ENCODE data around the gene AP1S3.
"Not testable (repeated sequence)": the region's sequence is repeated elsewhere in the genome, so short reads cannot be mapped to it uniquely, and the experiment has no call there.

Gene AP1S3

GRCh38 chr2:223822818-223823217 is 14.6 kb downstream of the AP1S3 start:
- Histone ChIP-seq H3K36me3 (ENCODE audit: insufficient read depth, low read length) (no peaks in the 10 kb centered on the region), H3K9ac (ENCODE audit: insufficient read length) (no peak overlapping the region), H3K9me3 (ENCODE audit: low read depth, low read length) (no peaks in the 10 kb centered on the region), H3K4me3 (no peak overlapping the region), H3K27ac (no peak overlapping the region)
- no peak for DNase-seq (ENCODE audit: low read depth, low spot score)
- TF ChIP-seq FOXP2 (optimal IDR thresholded peaks at IDR 0.05; ENCODE audit: control extremely low read depth, extremely low read length, insufficient read depth) (no peak), POLR2AphosphoS5 (IDR thresholded peaks at IDR 0.05; ENCODE audit: borderline replicate concordance, low read depth, low read length) (no peak), EZH2 (IDR thresholded peaks at IDR 0.05) (no peak)

- H3K9ac ChIP-seq (ENCODE audit: insufficient read length) = no peak overlapping the region
- DNase-seq (ENCODE audit: low read depth, low spot score) = no peak
- no peak overlapping the region for H3K27ac ChIP-seq
- TF ChIP-seq EZH2 (IDR thresholded peaks at IDR 0.05) (no peak), POLR2AphosphoS5 (IDR thresholded peaks at IDR 0.05; ENCODE audit: borderline replicate concordance, low read depth, low read length) (no peak), FOXP2 (optimal IDR thresholded peaks at IDR 0.05; ENCODE audit: control extremely low read depth, extremely low read length, insufficient read depth) (no peak)
- no peaks in the 10 kb centered on the region for H3K9me3 ChIP-seq (ENCODE audit: low read depth, low read length)
- H3K36me3 ChIP-seq (ENCODE audit: insufficient read depth, low read length) = no peaks in the 10 kb centered on the region
- no peak overlapping the region for H3K4me3 ChIP-seq
These were observed 16.8 kb downstream of the AP1S3 start for GRCh38 chr2:223820549-223820948.

- Histone ChIP-seq H3K4me3 (no peak overlapping the region), H3K27ac (no peak overlapping the region), H3K9ac (ENCODE audit: insufficient read length) (no peak overlapping the region), H3K36me3 (ENCODE audit: insufficient read depth, low read length) (no peaks in the 10 kb centered on the region), H3K9me3 (ENCODE audit: low read depth, low read length) (no peaks in the 10 kb centered on the region)
- no peak for TF ChIP-seq POLR2AphosphoS5 (IDR thresholded peaks at IDR 0.05; ENCODE audit: borderline replicate concordance, low read depth, low read length)
- TF ChIP-seq EZH2 (IDR thresholded peaks at IDR 0.05) = no peak
- no peak for TF ChIP-seq FOXP2 (optimal IDR thresholded peaks at IDR 0.05; ENCODE audit: control extremely low read depth, extremely low read length, insufficient read depth)
- no peak for DNase-seq (ENCODE audit: low read depth, low spot score)
These were observed 17.5 kb downstream of the AP1S3 start for GRCh38 chr2:223819891-223820290.

GRCh38 chr2:223815884-223816570 is 21.4 kb downstream of the AP1S3 start:
- Histone ChIP-seq H3K9ac (ENCODE audit: insufficient read length) (no peak overlapping the region), H3K9me3 (ENCODE audit: low read depth, low read length) (no peaks in the 10 kb centered on the region), H3K27ac (peak overlapping the region; percentile 71), H3K36me3 (ENCODE audit: insufficient read depth, low read length) (no peaks in the 10 kb centered on the region), H3K4me3 (no peak overlapping the region)
- no peak for DNase-seq (ENCODE audit: low read depth, low spot score)
- no peak for TF ChIP-seq POLR2AphosphoS5 (IDR thresholded peaks at IDR 0.05; ENCODE audit: borderline replicate concordance, low read depth, low read length)
- no peak for TF ChIP-seq FOXP2 (optimal IDR thresholded peaks at IDR 0.05; ENCODE audit: control extremely low read depth, extremely low read length, insufficient read depth)
- TF ChIP-seq EZH2 (IDR thresholded peaks at IDR 0.05) = no peak

- Histone ChIP-seq H3K9ac (ENCODE audit: insufficient read length) (no peak overlapping the region), H3K27ac (peak overlapping the region; percentile 71), H3K36me3 (ENCODE audit: insufficient read depth, low read length) (no peaks in the 10 kb centered on the region), H3K9me3 (ENCODE audit: low read depth, low read length) (no peaks in the 10 kb centered on the region), H3K4me3 (peak overlapping the region; percentile 27)
- TF ChIP-seq POLR2AphosphoS5 (IDR thresholded peaks at IDR 0.05; ENCODE audit: borderline replicate concordance, low read depth, low read length) (no peak), EZH2 (IDR thresholded peaks at IDR 0.05) (no peak), FOXP2 (optimal IDR thresholded peaks at IDR 0.05; ENCODE audit: control extremely low read depth, extremely low read length, insufficient read depth) (no peak)
- peak; percentile 47 for DNase-seq (ENCODE audit: low read depth, low spot score)
These were observed 22.0 kb downstream of the AP1S3 start for GRCh38 chr2:223815186-223815883.

GRCh38 chr2:223814764-223815163 is 22.6 kb downstream of the AP1S3 start:
- not testable (repeated sequence) for H3K9ac ChIP-seq (ENCODE audit: insufficient read length); H3K36me3 ChIP-seq (ENCODE audit: insufficient read depth, low read length); DNase-seq (ENCODE audit: low read depth, low spot score); H3K9me3 ChIP-seq (ENCODE audit: low read depth, low read length)
- Histone ChIP-seq H3K4me3 (peak overlapping the region; percentile 27), H3K27ac (peak overlapping the region; percentile 71)

GRCh38 chr2:223813329-223813728 is 24.1 kb downstream of the AP1S3 start:
- Histone ChIP-seq H3K27ac (no peak overlapping the region), H3K36me3 (ENCODE audit: insufficient read depth, low read length) (no peaks in the 10 kb centered on the region), H3K9me3 (ENCODE audit: low read depth, low read length) (no peaks in the 10 kb centered on the region), H3K9ac (ENCODE audit: insufficient read length) (no peak overlapping the region), H3K4me3 (no peak overlapping the region)
- DNase-seq (ENCODE audit: low read depth, low spot score) = no peak
- no peak for TF ChIP-seq FOXP2 (optimal IDR thresholded peaks at IDR 0.05; ENCODE audit: control extremely low read depth, extremely low read length, insufficient read depth)

- no peak overlapping the region for H3K4me3 ChIP-seq
- TF ChIP-seq FOXP2 (optimal IDR thresholded peaks at IDR 0.05; ENCODE audit: control extremely low read depth, extremely low read length, insufficient read depth) (no peak), EZH2 (IDR thresholded peaks at IDR 0.05) (no peak), POLR2AphosphoS5 (IDR thresholded peaks at IDR 0.05; ENCODE audit: borderline replicate concordance, low read depth, low read length) (no peak)
- H3K36me3 ChIP-seq (ENCODE audit: insufficient read depth, low read length) = no peaks in the 10 kb centered on the region
- no peak overlapping the region for H3K9ac ChIP-seq (ENCODE audit: insufficient read length)
- no peak for DNase-seq (ENCODE audit: low read depth, low spot score)
- H3K9me3 ChIP-seq (ENCODE audit: low read depth, low read length) = no peaks in the 10 kb centered on the region
- H3K27ac ChIP-seq = no peak overlapping the region
These were observed 25.6 kb downstream of the AP1S3 start for GRCh38 chr2:223811757-223812156.

GRCh38 chr2:223805008-223805407 is 32.4 kb downstream of the AP1S3 start:
- Histone ChIP-seq H3K9me3 (ENCODE audit: low read depth, low read length) (no peaks in the 10 kb centered on the region), H3K4me3 (no peak overlapping the region), H3K27ac (no peak overlapping the region), H3K36me3 (ENCODE audit: insufficient read depth, low read length) (no peaks in the 10 kb centered on the region; the same call in 1 of the 2 replicates), H3K9ac (ENCODE audit: insufficient read length) (no peak overlapping the region)
- TF ChIP-seq EZH2 (IDR thresholded peaks at IDR 0.05) (no peak), POLR2AphosphoS5 (IDR thresholded peaks at IDR 0.05; ENCODE audit: borderline replicate concordance, low read depth, low read length) (no peak), FOXP2 (optimal IDR thresholded peaks at IDR 0.05; ENCODE audit: control extremely low read depth, extremely low read length, insufficient read depth) (no peak)
- no peak for DNase-seq (ENCODE audit: low read depth, low spot score)
